Osteoblast (primary cell): ENCODE data around the gene DNAJC1. TPM values are rescaled to one million over a fixed set of nuclear protein-coding genes. Genes with fewer than 3 reads are reported as not detected.

Source experiments
- DNase-seq: peaks from one replicate; pipeline ENCODE4 v3.0.0; 2011; ENCODE audit warnings: low spot score, mixed read lengths; ENCODE audit not compliant: insufficient read length; ENCODE audit errors: missing footprints
- H2AFZ ChIP-seq: 2 replicates; pipeline ENCODE4 v1.6.0; 2011; ENCODE audit warnings: mild to moderate bottlenecking, low read length
- H3K27ac ChIP-seq: 2 replicates; pipeline ENCODE4 v1.5.1; 2011; ENCODE audit warnings: mild to moderate bottlenecking, low read depth, low read length, moderate library complexity
- H3K27me3 ChIP-seq: 2 replicates; pipeline ENCODE4 v1.6.0; 2012; ENCODE audit warnings: mild to moderate bottlenecking, control low read depth, inconsistent platforms, low read length, moderate library complexity; ENCODE audit not compliant: insufficient read depth
- H3K36me3 ChIP-seq: 2 replicates; pipeline ENCODE4 v1.5.1; 2011; ENCODE audit warnings: mild to moderate bottlenecking, low read length, control low read depth, moderate library complexity; ENCODE audit not compliant: insufficient read depth
- H3K4me1 ChIP-seq: 2 replicates; pipeline ENCODE4 v1.5.1; 2011; ENCODE audit warnings: mild to moderate bottlenecking, low read length, control low read depth, moderate library complexity; ENCODE audit not compliant: insufficient read depth
- H3K4me2 ChIP-seq: 2 replicates; pipeline ENCODE4 v1.6.0; 2011; ENCODE audit warnings: mild to moderate bottlenecking, low read length; ENCODE audit not compliant: insufficient read depth
- H3K4me3 ChIP-seq: fragments of 200-600 bp; sonication (generic); 3 replicates; pipeline ENCODE4 v1.5.1; 2012; ENCODE audit warnings: mild to moderate bottlenecking, low read length, inconsistent platforms; ENCODE audit not compliant: insufficient read depth
- H3K79me2 ChIP-seq: 2 replicates; pipeline ENCODE4 v1.6.0; 2012; ENCODE audit warnings: mild to moderate bottlenecking, low read length, control low read depth, inconsistent platforms; ENCODE audit not compliant: insufficient read depth
- H3K9me3 ChIP-seq: 2 replicates; pipeline ENCODE4 v1.5.1; 2011; ENCODE audit warnings: low read depth, low read length, control low read depth
- H4K20me1 ChIP-seq: 2 replicates; pipeline ENCODE4 v1.6.0; 2012; ENCODE audit warnings: mild to moderate bottlenecking, low read length, control low read depth; ENCODE audit not compliant: insufficient read depth
- CTCF ChIP-seq: IDR thresholded peaks from 2 replicates; pipeline ENCODE4 v1.5.1; 2011; ENCODE audit warnings: mild to moderate bottlenecking, low read depth, low read length, moderate library complexity; ENCODE audit errors: extremely low read depth
- total RNA-seq: library from RNA; depleted of rRNA; stranded (reverse); fragments of >200 nt; gene quantifications from 2 replicates; pipeline ENCODE4 v1.2.3, GENCODE V29; 2012

DNAJC1 gene
- total RNA-seq, 1 donor, result 83.2 TPM

GRCh38 chr10:21751341-21752310, 251.9 kb downstream of the DNAJC1 start:
- no peak overlapping the region for H3K4me2 ChIP-seq
- TF ChIP-seq CTCF, result no peak
- no peak overlapping the region for H3K4me3 ChIP-seq
- no peaks in the 10 kb centered on the region for H3K9me3 ChIP-seq
- H4K20me1 ChIP-seq, result no peaks in the 10 kb centered on the region
- H3K27ac ChIP-seq, result no peak overlapping the region
- H2AFZ ChIP-seq, result no peak overlapping the region
- H3K79me2 ChIP-seq, result no peaks in the 10 kb centered on the region
- H3K27me3 ChIP-seq, result no peaks in the 10 kb centered on the region
- no peaks in the 10 kb centered on the region for H3K36me3 ChIP-seq
- H3K4me1 ChIP-seq, result no peaks in the 10 kb centered on the region
- no peak for DNase-seq

GRCh38 chr10:21750424-21750823, 253.1 kb downstream of the DNAJC1 start:
- Histone ChIP-seq H3K27me3 (no peaks in the 10 kb centered on the region), H3K9me3 (no peaks in the 10 kb centered on the region), H3K4me2 (no peak overlapping the region), H3K36me3 (no peaks in the 10 kb centered on the region), H3K79me2 (no peaks in the 10 kb centered on the region), H3K27ac (no peak overlapping the region), H4K20me1 (no peaks in the 10 kb centered on the region), H2AFZ (no peak overlapping the region), H3K4me3 (no peak overlapping the region), H3K4me1 (no peaks in the 10 kb centered on the region)
- no peak for TF ChIP-seq CTCF
- DNase-seq, result no peak

GRCh38 chr10:21749788-21750187, 253.7 kb downstream of the DNAJC1 start:
- H3K79me2 ChIP-seq, result no peaks in the 10 kb centered on the region
- H3K4me3 ChIP-seq, result no peak overlapping the region
- H3K27ac ChIP-seq, result no peak overlapping the region
- no peak overlapping the region for H2AFZ ChIP-seq
- H4K20me1 ChIP-seq, result no peaks in the 10 kb centered on the region
- no peak overlapping the region for H3K4me2 ChIP-seq
- TF ChIP-seq CTCF, result no peak
- H3K27me3 ChIP-seq, result no peaks in the 10 kb centered on the region
- H3K4me1 ChIP-seq, result no peaks in the 10 kb centered on the region
- H3K9me3 ChIP-seq, result no peaks in the 10 kb centered on the region
- peaks cover under 1% of the 10 kb centered on the region for H3K36me3 ChIP-seq
- no peak for DNase-seq

- H3K27ac ChIP-seq, result no peak overlapping the region
- no peak overlapping the region for H2AFZ ChIP-seq
- no peaks in the 10 kb centered on the region for H3K4me1 ChIP-seq
- no peaks in the 10 kb centered on the region for H4K20me1 ChIP-seq
- H3K9me3 ChIP-seq, result no peaks in the 10 kb centered on the region
- no peaks in the 10 kb centered on the region for H3K27me3 ChIP-seq
- no peaks in the 10 kb centered on the region for H3K79me2 ChIP-seq
- no peak overlapping the region for H3K4me3 ChIP-seq
- no peak for DNase-seq
- H3K4me2 ChIP-seq, result no peak overlapping the region
- no peak for TF ChIP-seq CTCF
- peaks cover 16% of the 10 kb centered on the region for H3K36me3 ChIP-seq
Observed at GRCh38 chr10:21747809-21748208, 255.7 kb downstream of the DNAJC1 start.
